B cell (primary cell): Measurements from ENCODE around the gene ETFA. TPM values are rescaled to one million over a fixed set of nuclear protein-coding genes. Genes with fewer than 3 reads are reported as not detected.
"Not testable (repeated sequence)": the region's sequence is repeated elsewhere in the genome, so short reads cannot be mapped to it uniquely, and the experiment has no call there.

Experiments
- ATAC-seq: fragments of 200-7000 bp; cut with Tn5 transposase; one replicate; pipeline ENCODE4 v1.10.0; 2021; ENCODE audit warnings: low read depth, mild to moderate bottlenecking, moderate number of reproducible peaks, moderate library complexity
- CTCF ChIA-PET: fragments of 350-600 bp; sonication (Branson Sonifier 250); formaldehyde crosslinking; loops from one replicate; lab custom pipeline; 2021; ENCODE audit warnings: antibody characterized with exemption, inconsistent platforms; lab: Charles Lee
- POLR2A ChIA-PET: fragments of 350-600 bp; sonication (Branson Sonifier 250); formaldehyde crosslinking; loops from one replicate; lab custom pipeline; 2021; ENCODE audit warnings: antibody characterized with exemption; lab: Charles Lee
- DNase-seq: peaks from one replicate; pipeline ENCODE4 v3.0.0; 2013
- H2AFZ ChIP-seq: 2 replicates; pipeline ENCODE4 v1.6.1; 2012; ENCODE audit warnings: mild to moderate bottlenecking, low read depth, low read length; ENCODE audit not compliant: insufficient read depth, poor library complexity, severe bottlenecking
- H3K27ac ChIP-seq, 2 donors: 1 replicate in 1 of 2; 2 replicates in 1 of 2; pipeline ENCODE4 v1.5.1; 2012 to 2013; ENCODE audit warnings: low read length in 2 of 2, mild to moderate bottlenecking in 2 of 2, moderate library complexity in 1 of 2
- H3K27me3 ChIP-seq, 4 experiments: fragments of 200-600 bp in 1 of 4; sonication (generic) in 1 of 4; replicated peaks in 1 of 4; 1 replicate in 2 of 4; 2 replicates in 2 of 4; pipeline versions ENCODE4 v1.6.1 to v1.7.0; 2013 to 2016; ENCODE audit warnings: low read length in 3 of 4, mild to moderate bottlenecking in 2 of 4, mixed read lengths in 1 of 4, moderate library complexity in 1 of 4; ENCODE audit not compliant: insufficient read depth in 4 of 4, control insufficient read depth in 3 of 4; ENCODE audit errors: control extremely low read depth in 1 of 4
- H3K36me3 ChIP-seq, 2 experiments: replicated peaks in 1 of 2; 1 replicate in 1 of 2; 2 replicates in 1 of 2; pipeline versions ENCODE4 v1.6.1 to v1.7.1; 2013; ENCODE audit warnings: low read length in 1 of 2; ENCODE audit not compliant: insufficient read depth in 2 of 2, control insufficient read depth in 1 of 2; ENCODE audit errors: control extremely low read depth in 1 of 2, extremely low read depth in 1 of 2
- H3K4me1 ChIP-seq, 2 donors: fragments of 200-600 bp in 1 of 2; sonication (generic) in 1 of 2; 1 replicate in 1 of 2; 2 replicates in 1 of 2; pipeline versions ENCODE4 v1.5.1 to v1.6.1; 2013 to 2017; ENCODE audit warnings: low read length in 2 of 2; ENCODE audit not compliant: control insufficient read depth in 2 of 2, insufficient read depth in 2 of 2
- H3K4me2 ChIP-seq: replicated peaks from 2 replicates; pipeline ENCODE3; 2012; ENCODE audit warnings: mild to moderate bottlenecking, low read depth, low read length; ENCODE audit not compliant: poor library complexity, severe bottlenecking
- H3K4me3 ChIP-seq, 5 experiments: fragments of 200-600 bp in 1 of 5; sonication (generic) in 1 of 5; 1 replicate in 3 of 5; 2 replicates in 2 of 5; pipeline versions ENCODE4 v1.5.1 to v1.7.0; 2011 to 2016; ENCODE audit warnings: low read length in 4 of 5, mild to moderate bottlenecking in 4 of 5, low read depth in 2 of 5, control low read depth in 1 of 5, moderate library complexity in 1 of 5; ENCODE audit not compliant: insufficient read depth in 1 of 5; ENCODE audit errors: control extremely low read depth in 1 of 5, extremely low read depth in 1 of 5
- H3K79me2 ChIP-seq: fragments of 200-600 bp; sonication (generic); one replicate; pipeline ENCODE4 v1.6.0; 2016; ENCODE audit warnings: low read length; ENCODE audit not compliant: control insufficient read depth, insufficient read depth
- H3K9ac ChIP-seq: fragments of 200-600 bp; sonication (generic); 2 replicates; pipeline ENCODE4 v1.6.1; 2017; ENCODE audit warnings: mild to moderate bottlenecking, low read length, moderate library complexity
- H3K9me3 ChIP-seq, 3 donors: one replicate each; pipeline versions ENCODE4 v1.6.1 to v1.7.1; 2013; ENCODE audit warnings: low read length in 2 of 3; ENCODE audit not compliant: control insufficient read depth in 2 of 3, insufficient read depth in 1 of 3; ENCODE audit errors: control extremely low read depth in 1 of 3
- H4K20me1 ChIP-seq: 2 replicates; pipeline ENCODE4 v1.6.0; 2012; ENCODE audit warnings: mild to moderate bottlenecking, low read length; ENCODE audit not compliant: insufficient read depth, control insufficient read depth, poor library complexity, severe bottlenecking
- H3K27ac Mint-ChIP-seq: one replicate; pipeline ENCODE4 v1.8.0; 2021; ENCODE audit warnings: mixed read lengths
- H3K27me3 Mint-ChIP-seq: one replicate; pipeline ENCODE4 v1.8.0; 2021; ENCODE audit warnings: mixed read lengths
- H3K4me1 Mint-ChIP-seq: one replicate; pipeline ENCODE4 v1.8.0; 2021; ENCODE audit warnings: mixed read lengths
- H3K4me3 Mint-ChIP-seq: one replicate; pipeline ENCODE4 v1.8.0; 2021; ENCODE audit warnings: mixed read lengths
- H3K9me3 Mint-ChIP-seq: one replicate; pipeline ENCODE4 v1.8.0; 2022; ENCODE audit warnings: mixed read lengths; ENCODE audit not compliant: insufficient read depth
- EZH2 ChIP-seq: IDR thresholded peaks from 2 replicates; pipeline ENCODE4 v1.6.1; 2012; ENCODE audit warnings: borderline replicate concordance, low read depth, mild to moderate bottlenecking, moderate library complexity, low read length; ENCODE audit not compliant: insufficient read depth, poor library complexity, severe bottlenecking
- WGBS: methylation state at CpG from one replicate; pipeline ENCODE4 v1.1.5; 2013; ENCODE audit warnings: missing lambda C conversion rate; ENCODE audit not compliant: insufficient coverage; 5-methylcytosine and 5-hydroxymethylcytosine counted together
- intact Hi-C: fragments of 100-400 bp; cut with micrococcal nuclease; formaldehyde crosslinking; loops from one replicate; pipeline ENCODE4 v1.10.0; 2022
- polyA plus RNA-seq: library from polyadenylated mRNA; depleted of rRNA; stranded (reverse); fragments of >200 nt; gene quantifications from 2 replicates; pipeline ENCODE4 v1.2.3, GENCODE V29; 2012
- total RNA-seq, 2 donors: library from RNA; stranded (reverse); fragments of 120-200 nt in 1 of 2; gene quantifications; 1 replicate in 1 of 2; 2 replicates in 1 of 2; pipeline versions ENCODE4 v1.2.3 to v1.2.4, GENCODE V29; 2013 to 2022
- TF ChIP-seq, protein P1 (sequence below): fragments of 200-600 bp; IDR thresholded peaks from one replicate; pipeline ENCODE4 v1.8.0; 2022; ENCODE audit warnings: antibody characterized with exemption, mild to moderate bottlenecking

The ETFA gene
- total and polyA plus RNA-seq, 2 donors (not counting 1 experiment from before 2014, with no cell fraction given): 34.9 to 68.8 TPM

GRCh38 chr15:76296849-76297248 is 14.4 kb downstream of the ETFA start:
- Mint-ChIP-seq H3K27ac (no peak overlapping the region), H3K4me1 (peaks cover 23% of the 10 kb centered on the region), H3K27me3 (no peaks in the 10 kb centered on the region), H3K9me3 (no peaks in the 10 kb centered on the region), H3K4me3 (no peak overlapping the region)
- ChIA-PET CTCF (no interaction called here), POLR2A (no interaction called here)
- Histone ChIP-seq H3K4me2 (no peak overlapping the region), H3K36me3 (peaks cover 2 to 5% of the 10 kb centered on the region in 2 experiments), H2AFZ (no peak overlapping the region), H3K9ac (no peak overlapping the region), H3K79me2 (peaks cover 58% of the 10 kb centered on the region), H3K27ac (no peak overlapping the region), H3K27me3 (no peaks in the 10 kb centered on the region), H3K4me1 (no peaks in the 10 kb centered on the region), H4K20me1 (peaks cover 50% of the 10 kb centered on the region), H3K9me3 (no peaks in the 10 kb centered on the region), H3K4me3 (no peak overlapping the region)
- 100% methylated on average over 1 of the region's 1 CpG for WGBS
- intact Hi-C loops: no loop called here
- ATAC-seq (no peak), DNase-seq (no peak)
- TF ChIP-seq, protein P1, sequence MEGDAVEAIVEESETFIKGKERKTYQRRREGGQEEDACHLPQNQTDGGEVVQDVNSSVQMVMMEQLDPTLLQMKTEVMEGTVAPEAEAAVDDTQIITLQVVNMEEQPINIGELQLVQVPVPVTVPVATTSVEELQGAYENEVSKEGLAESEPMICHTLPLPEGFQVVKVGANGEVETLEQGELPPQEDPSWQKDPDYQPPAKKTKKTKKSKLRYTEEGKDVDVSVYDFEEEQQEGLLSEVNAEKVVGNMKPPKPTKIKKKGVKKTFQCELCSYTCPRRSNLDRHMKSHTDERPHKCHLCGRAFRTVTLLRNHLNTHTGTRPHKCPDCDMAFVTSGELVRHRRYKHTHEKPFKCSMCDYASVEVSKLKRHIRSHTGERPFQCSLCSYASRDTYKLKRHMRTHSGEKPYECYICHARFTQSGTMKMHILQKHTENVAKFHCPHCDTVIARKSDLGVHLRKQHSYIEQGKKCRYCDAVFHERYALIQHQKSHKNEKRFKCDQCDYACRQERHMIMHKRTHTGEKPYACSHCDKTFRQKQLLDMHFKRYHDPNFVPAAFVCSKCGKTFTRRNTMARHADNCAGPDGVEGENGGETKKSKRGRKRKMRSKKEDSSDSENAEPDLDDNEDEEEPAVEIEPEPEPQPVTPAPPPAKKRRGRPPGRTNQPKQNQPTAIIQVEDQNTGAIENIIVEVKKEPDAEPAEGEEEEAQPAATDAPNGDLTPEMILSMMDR: no peak
- TF ChIP-seq EZH2: no peak

GRCh38 chr15:76294463-76294862 is 16.8 kb downstream of the ETFA start:
- H3K27ac ChIP-seq, H3K9me3 Mint-ChIP-seq, POLR2A ChIA-PET, H3K4me3 Mint-ChIP-seq, H3K27me3 ChIP-seq, CTCF ChIA-PET, H3K36me3 ChIP-seq, DNase-seq, H3K4me3 ChIP-seq, H2AFZ ChIP-seq, ATAC-seq, intact Hi-C loops, H3K9me3 ChIP-seq, H3K9ac ChIP-seq, H3K4me2 ChIP-seq, H3K27me3 Mint-ChIP-seq, H3K27ac Mint-ChIP-seq, H3K4me1 ChIP-seq: not testable (repeated sequence)
- no CpG with 5 or more reads among the region's 1 CpG for WGBS
- Histone ChIP-seq H3K79me2 (peaks cover 34% of the 10 kb centered on the region), H4K20me1 (peaks cover 28% of the 10 kb centered on the region)
- H3K4me1 Mint-ChIP-seq: peaks cover 19% of the 10 kb centered on the region
